GM19395 (cell line): ENCODE measurements around the gene OAT.
"Not testable (repeated sequence)": the region's sequence is repeated elsewhere in the genome, so short reads cannot be mapped to it uniquely, and the experiment has no call there.

ENCODE experiments used
- ATAC-seq: cut with Tn5 transposase; IDR thresholded peaks from one replicate; pipeline ENCODE4 v1.9.1; 2021; ENCODE audit warnings: mild to moderate bottlenecking, moderate library complexity; ENCODE audit not compliant: unreplicated experiment

The OAT gene

DNA sequence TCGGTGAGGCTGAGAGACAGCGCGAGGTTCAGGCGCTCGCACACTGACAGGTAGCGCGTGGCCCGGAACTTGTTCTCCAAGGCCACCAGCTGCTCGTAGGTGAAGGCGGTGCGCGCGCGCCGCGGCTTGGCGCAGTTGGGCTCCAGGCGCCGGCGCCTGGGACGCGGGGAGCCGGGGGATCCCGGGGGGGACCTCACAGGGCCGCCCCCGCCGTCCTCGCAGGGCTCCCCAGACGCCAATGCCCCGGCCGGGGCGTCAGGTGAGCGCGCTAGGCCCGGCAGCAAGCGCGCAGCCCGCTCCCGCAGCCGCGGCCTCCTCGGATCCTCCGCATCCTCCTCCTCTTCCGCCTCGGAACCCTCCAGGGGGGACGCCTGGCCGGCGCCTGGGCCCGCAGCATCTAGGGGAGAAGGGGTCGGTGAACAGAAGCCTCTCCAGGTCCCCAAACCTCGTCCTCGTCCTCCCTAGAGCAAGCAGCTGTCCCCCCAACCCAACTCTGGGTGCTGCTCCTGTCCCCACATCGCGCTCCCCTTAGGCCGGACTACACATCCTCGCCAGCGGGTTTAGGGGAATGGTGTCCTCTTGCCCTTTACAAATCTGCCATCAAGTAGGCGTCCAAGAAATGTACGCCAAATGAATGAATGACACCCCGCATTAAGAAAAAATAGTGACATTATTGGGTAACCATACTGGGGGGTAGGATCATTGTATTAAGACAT, 29.2 kb upstream of the OAT start:
- ATAC-seq = no peak

DNA sequence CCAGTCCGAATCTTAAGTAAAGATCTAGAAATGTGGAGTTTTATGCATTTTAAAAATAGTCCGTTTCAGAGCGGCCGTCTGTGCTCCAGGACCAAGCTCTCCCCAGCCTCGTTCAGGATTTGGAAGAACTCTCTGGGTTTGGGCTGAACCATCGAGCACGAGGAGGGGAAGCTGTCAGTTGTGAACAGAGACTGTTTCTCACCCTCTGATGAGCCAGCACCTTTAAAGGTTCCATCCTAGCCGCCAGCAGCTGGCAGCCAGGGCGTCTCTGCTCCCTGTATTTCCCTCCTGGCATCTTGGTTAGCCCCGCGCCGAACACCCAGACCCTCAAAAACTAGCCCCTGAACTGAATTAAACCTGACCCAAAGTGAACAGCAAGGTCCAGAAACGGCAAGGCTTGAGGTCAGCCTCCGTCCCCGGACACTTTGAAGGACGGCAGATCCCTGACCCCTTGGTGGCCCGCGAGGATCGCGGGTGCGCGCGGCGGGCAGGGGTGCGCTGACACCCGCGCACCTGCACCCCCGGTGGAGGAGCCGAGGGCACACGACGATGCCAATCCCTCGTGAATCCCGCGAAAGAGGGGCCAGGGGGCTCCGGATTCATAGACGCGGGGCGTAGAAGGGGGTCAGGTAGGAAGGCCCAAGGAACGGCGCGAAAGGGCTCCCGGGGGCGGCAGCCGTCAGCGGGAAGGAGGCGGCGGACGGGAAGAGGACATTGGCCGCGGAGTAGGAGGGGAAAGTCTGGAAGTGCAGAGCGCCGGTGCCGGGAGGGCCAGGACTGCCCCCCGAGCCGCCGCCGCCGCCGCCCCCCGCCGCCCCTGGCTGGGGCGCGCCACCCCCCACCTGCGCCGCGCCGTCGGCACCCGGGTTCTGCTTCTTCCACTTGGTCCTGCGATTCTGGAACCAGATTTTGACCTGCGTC, 28.4 kb upstream of the OAT start:
- no peak for ATAC-seq

DNA sequence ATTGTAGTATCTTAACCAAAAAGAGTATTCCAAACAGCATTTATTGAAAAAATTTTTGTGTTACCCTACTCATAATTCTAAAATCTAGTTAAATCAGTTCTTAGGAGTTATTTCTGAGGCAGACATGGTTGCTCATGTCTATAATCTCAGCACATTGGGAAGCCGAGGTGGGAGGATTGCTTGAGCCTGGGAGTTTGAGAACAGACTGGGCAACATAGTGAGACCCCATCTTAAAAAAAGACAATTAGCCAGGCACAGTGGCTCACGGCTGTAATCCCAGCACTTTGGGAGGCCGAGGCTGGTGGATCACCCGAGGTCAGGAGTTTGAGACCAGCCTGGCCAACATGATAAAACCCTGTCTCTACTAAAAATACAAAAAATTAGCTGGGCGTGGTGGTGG, 23.0 kb upstream of the OAT start:
- not testable (repeated sequence) for ATAC-seq

DNA sequence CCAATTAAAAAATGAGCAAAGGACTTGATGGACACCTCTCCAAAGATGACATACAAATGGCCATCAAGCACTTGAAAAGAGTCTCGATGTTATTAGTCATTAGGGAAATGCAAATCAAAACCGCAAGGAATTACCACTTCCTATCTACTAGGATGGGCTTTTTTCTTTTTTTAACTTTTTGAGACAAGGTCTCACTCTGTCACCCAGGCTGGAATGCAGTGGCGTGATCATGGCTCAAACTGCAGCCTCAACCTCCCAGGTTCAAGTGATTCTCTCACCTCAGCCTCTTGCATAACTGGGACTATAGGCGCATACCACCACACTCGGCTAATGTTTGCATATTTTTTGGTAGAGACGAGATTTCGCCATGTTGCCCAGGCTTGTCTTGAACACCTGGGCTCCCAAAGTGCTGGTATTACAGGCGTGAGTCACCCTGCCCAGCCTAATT, 17.5 kb upstream of the OAT start:
- peak; percentile 80 for ATAC-seq

DNA sequence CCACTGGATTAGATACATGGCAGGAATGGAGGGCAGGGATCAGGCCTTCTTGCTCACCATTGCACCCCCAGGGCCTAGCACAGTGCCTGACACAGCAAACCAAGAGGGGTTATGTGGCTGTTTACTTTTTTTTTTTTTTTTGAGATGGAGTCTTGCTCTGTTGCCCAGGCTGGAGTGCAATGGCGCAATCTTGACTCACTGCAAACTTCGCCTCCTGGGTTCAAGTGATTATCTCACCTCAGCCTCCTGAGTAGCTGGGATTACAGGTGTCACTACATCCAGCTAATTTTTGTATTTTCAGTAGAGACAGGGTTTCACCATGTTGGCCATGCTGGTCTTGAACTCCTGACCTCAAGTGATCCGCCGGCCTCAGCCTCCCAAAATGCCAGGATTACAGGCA, 17.0 kb upstream of the OAT start:
- ATAC-seq = not testable (repeated sequence)

DNA sequence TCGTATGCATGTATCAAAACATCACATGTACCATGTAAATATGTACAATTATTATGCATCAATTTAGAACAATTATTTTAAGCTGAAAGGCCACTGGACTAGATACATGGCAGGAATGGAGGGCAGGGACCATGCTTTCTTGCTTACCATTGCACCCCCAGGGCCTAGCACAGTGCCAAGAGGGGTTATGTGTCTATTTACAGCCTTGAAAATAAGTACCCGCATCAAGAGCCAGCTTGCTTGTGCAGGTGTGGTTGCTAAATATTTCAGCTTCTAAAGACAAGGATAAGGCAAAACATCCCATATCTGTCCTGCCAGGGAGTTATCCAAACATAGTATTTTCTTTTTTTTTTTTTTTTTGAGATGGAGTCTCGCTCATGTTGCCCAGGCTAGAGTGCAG, 14.7 kb upstream of the OAT start:
- ATAC-seq = no peak

DNA sequence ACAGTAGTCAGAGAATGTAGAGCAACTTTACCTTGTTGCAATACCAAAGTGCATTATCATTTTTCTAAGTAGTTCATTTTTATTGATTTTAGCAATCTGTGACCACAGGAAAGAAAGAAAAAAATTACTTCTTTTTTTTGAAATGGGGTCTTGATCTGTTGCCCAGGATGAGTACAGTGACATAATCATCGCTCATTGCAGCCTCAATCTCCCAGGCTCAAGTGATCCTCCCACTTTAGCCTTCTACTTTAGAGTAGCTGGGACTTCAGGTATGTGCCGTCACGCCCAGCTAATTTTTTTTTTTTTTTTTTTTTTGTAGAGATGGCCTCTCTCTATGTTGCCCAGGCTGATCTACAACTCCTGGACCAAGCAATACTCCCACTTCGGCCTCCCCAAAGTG, 11.4 kb upstream of the OAT start:
- ATAC-seq = no peak

DNA sequence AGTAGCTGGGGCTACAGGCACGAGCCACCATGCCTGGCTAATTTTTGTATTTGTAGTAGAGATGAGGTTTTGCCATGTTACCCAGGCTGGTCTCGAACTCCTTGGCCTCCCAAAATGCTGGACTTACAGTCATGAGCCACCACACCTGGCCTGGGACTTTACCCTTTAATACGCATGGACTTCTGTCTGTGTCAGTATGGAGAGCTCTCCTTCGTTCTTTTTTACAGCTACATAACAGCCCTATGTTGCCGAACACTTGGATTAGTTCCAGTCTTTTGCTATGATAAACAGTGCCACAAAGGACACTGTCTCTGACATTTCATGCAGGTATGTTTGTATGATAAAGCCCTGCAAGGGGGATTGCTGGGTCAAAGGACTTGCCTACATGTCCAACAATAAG, 10.9 kb upstream of the OAT start:
- no peak for ATAC-seq

DNA sequence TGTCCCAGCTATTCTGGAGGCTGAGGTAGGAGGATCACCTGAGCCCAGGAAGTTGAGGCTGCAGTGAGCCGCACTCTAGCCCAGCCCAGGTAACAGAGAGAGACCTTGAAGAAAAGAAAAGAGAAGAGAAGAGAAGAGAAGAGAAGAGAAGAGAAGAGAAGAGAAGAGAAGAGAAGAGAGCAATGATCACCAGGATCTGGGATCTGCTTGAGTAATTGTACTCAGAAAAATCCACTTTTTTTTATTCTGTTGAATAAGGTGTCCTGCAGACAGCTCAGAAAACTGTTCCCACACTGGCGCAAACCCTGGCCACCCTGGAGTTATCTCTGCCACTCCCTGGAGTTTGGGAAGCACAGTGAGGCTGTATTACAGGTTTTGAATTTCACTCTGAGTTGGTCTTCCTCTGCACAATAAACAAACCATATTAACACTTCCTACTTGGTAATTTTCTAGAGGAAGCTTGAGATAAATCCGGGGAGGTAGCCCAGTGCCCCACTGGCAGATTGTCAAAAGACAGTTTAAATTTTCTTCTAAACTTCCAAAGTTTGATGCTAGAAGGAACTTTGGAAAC, 9.6 kb upstream of the OAT start:
- ATAC-seq = no peak

DNA sequence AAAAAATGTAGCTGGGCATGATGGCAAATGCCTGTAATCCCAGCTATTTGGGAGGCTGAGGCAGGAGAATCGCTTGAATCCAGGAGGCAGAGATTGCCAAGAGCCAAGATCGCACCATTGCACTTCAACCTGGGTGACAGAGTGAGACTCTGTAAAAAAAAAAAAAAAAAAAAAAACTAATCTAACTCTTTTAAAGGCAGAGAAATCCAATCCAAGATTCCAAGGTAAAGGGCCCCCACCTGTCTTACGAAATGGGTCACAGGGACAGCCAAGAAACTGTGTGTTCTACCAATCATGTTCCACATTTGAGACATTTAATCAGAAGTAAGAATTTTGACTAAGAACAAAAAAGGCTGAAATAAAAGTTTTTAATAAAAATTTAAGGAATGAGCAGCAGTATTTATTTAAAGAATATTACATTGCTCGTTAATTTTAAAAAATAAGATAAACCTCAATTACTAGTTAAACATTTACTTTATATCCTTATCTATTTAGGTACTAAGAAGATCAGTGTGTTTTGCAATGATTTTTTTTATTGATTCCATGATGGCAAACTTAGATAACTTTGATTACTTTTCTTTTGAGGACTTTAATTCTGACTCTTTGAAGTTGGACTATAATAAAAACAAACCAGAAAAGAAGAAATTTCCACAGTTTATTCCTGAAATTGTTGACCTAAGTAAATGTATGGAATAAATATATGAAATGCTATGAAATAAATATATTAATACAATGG, 6.7 kb upstream of the OAT start:
- no peak for ATAC-seq

DNA sequence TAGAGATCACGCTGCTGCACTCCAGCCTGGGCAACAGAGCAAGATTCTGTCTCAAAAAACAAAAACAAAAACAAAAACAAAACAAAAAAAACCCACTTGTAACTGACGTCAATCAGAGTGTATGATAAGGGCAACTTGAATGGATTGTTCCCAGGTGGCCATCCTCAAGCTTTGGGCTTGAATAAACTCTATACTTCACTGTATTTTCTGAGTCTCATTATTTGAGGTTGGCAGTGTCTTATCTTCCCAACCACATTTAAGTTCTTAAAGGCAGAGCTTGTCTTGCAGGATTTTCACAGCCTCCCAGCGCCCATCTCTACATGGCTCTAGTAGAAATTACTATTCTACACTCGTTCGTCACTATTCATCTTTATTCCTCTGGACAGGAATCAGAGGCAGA, 5.1 kb upstream of the OAT start:
- no peak for ATAC-seq

DNA sequence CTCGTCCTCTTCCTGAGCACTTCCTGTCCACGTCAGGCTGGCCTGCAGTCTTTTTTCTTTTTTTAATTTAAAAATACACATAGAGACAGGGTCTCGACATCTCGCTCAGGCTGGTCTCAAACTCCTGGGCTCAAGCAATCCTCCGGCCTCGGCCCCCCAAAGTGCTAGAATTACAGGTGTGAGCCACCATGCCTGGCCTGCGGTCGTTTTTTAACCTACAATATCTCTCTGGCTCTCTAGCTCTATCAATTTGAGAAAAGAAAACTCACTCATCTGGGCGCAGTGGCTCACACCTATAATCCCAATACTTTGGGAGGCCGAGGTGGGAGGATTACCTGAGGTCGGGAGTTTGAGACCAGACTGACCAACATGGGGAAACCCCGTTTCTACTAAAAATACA, 4.0 kb upstream of the OAT start:
- no peak for ATAC-seq

DNA sequence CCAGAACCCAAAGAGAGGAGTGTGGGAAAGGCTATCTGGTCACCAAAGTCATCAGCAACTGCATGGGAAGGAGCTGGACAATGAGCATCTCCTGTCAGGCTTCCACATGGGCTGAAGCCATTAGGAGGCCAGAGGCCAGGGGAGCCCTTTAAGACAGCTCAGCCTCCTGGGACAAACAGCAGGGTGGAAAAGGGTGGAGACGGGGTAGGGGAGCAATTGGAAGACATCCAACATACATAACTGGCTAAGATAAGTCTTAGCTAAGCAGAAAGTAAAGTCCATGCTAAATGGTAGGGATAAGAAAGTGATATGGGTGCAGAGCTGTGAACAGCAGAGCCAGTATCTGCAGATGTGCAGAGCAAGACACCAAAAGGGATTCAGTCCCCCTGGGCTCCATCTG, 1.5 kb upstream of the OAT start:
- no peak for ATAC-seq

DNA sequence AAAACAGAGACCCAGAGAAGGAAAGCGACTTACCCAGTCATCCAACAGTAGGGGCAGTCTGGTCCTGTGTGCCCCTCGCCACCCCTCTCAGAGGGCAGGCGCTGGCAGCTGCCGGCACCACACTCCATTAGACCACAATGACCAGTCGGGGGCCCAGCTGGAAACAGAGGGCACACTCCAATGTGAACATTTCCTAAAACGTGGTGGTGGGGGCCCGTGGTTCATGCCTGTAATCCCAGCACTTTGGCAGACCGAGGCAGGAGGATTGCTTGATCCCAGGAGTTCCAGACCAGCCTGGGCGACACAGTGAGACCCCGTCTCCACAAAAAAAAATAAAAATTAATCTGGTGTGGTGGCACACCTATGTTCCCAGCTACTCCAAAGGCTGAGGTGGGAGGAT, 912 bp upstream of the OAT start:
- no peak for ATAC-seq

DNA sequence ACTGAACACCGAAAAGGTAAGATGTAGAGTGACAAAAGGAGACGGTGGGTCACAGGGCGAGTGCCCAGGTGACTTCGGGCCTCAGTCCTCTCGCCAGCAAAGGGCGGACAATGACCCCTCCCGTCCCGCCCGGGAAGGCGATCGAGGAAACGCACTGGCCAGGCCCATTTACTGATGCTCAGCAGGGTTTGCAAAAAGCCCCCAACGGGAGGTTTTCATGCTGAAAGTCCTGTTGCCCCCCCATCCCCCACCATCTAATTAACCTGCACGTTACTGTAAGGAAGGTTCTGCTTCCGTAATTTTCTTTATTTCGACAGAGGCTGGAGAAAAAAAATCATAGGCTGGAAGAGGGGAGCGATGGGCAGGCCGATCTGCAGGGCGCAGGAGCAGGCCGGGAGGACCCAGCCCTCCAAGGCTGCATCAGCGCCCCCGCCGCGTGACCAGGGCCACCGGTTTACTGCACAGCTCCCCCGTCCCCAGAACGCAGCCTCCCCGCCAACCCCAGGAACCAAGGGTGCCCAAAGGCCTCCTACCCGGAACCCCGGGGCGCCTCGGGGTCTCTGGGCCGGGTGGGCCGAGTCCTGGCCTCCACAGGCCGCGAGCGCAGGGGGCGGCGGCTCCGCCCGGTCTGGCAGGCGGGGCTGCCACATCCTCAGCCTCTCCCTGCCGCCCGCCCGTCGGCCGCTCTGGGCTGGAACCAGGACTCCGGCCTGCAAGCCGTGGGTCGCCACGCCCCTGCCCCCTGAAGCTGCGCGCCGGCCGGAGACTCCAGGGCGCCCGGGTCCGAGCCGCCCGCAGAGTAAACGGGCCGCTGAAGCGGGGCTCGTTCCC, 613 bp downstream of the OAT start:
- peak; percentile 36 for ATAC-seq

DNA sequence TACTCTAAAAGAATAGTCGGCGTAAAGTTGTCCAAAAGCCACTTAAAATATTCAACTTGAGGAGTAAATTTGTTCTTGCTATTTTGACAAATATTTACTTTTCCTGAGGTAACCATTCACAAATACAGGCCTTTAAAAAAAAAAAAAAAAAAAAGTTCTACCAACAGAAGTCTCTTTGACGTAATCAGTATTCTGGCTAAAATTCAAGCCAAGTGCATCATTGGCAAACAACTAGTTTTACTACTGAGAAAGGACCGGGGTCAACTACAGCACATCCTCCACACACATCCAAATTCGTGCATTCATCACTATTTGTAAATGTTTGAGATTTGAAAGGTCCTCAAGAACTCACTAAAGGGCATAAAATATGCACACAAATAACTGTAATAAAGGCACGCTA, 2.0 kb downstream of the OAT start:
- no peak for ATAC-seq

DNA sequence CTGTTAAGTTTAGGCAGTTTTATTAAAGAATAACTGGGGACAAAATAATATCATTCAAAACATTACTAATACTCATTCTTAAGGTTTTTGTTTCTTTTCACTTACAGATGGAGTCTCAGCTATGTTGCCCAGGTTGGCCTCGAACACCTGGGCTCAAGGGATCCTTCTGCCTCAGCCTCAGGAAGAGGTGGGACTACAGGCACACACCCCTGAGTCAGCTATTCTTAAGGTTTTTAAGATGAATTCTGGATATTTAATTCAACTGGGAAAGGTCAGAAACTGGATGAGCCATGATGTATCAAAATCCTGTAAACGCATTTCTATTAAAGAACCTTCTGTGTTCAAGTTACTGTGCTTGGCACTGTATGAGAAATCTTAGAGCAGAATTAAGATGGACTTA, 3.5 kb downstream of the OAT start:
- no peak for ATAC-seq

DNA sequence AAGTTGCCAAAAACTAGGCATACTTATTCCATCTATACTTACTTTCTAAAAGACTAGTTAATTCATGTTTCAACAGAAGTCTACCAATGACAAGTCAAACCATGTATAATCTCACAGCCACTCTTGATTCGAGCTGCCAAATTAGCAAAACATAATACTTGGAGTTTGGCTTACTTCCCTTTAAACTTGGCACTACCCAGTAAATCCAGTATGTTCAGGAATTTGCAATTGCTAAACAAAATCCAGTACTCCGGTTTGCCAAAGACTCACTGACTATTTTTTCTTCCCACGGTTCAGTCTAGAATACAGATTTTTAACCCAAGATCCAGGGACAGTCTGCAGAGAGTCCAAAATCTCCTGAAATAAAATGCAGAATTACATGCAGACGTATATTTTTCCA, 4.6 kb downstream of the OAT start:
- ATAC-seq = no peak

DNA sequence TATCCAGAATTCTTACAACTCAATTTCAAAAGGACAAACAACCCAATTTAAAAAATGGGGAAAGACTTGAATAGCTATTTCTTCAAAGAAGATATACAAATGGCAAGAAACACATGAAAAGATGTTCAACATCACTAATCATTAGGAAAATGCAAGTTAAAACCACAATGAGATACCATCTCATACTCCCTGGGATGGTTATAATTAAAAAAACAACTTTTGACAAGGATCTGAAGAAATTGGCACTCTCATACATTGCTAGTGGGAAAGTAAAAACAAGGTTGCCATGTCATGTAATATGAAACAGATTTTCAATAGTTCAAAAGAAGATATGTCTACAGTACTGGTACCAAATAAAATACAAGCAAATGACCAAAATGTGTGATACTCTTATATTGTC, 9.0 kb downstream of the OAT start:
- no peak for ATAC-seq

DNA sequence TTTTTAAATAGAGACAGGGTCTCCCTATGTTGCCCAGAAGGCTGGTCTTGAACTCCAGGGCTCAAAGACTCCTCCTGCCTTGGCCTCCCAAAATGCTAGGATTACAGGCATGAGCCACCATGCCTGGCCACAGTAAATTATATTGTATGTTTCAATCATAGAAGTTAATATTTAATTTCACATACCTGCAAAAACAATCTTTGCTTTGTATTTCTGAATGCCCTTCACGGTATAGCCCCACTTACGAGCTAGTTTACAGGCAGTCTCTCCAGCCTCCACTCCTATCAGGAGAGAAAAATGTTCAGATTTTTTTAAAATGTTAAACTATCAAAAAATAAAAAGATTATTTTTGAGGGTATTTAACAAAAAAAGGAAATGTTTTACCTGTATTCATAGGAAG, 10.4 kb downstream of the OAT start:
- ATAC-seq = no peak
